NOMO-1 treated with DMSO at 0.1 percent for 48 hours (cell line): ENCODE measurements around the gene LUC7L3.
"Not testable (repeated sequence)": the region's sequence is repeated elsewhere in the genome, so short reads cannot be mapped to it uniquely, and the experiment has no call there.

Source experiments
- DNase-seq: peaks from one replicate; lab custom pipeline; 2025; ENCODE audit not compliant: unreplicated experiment; lab: John Stamatoyannopoulos, UW

LUC7L3 gene

GRCh38 chr17:50719144-50719923 lies at the start of gene LUC7L3:
Gene LUC7L3 (plus strand): TSS chr17:50719603. CDS start chr17:50719733, 130 bp downstream.
- DNase-seq, result peak; percentile 88

- no peak for DNase-seq
Measured at GRCh38 chr17:50672071-50672470, 47.3 kb upstream of the LUC7L3 start.

- DNase-seq, result no peak
Measured at GRCh38 chr17:50672831-50673551, 46.4 kb upstream of the LUC7L3 start.

GRCh38 chr17:50675190-50675589 lies 44.2 kb upstream of the LUC7L3 start:
- no peak for DNase-seq

- no peak for DNase-seq
Measured at GRCh38 chr17:50675627-50676026, 43.8 kb upstream of the LUC7L3 start.

GRCh38 chr17:50676065-50676975 lies 43.1 kb upstream of the LUC7L3 start:
- no peak for DNase-seq

GRCh38 chr17:50677851-50678375 lies 41.5 kb upstream of the LUC7L3 start:
- no peak for DNase-seq

- DNase-seq, result no peak
Measured at GRCh38 chr17:50679008-50679544, 40.3 kb upstream of the LUC7L3 start.

GRCh38 chr17:50680126-50680525 lies 39.3 kb upstream of the LUC7L3 start:
- no peak for DNase-seq

GRCh38 chr17:50680543-50681262 lies 38.7 kb upstream of the LUC7L3 start:
- not testable (repeated sequence) for DNase-seq

GRCh38 chr17:50681263-50682200 lies 37.9 kb upstream of the LUC7L3 start:
- DNase-seq, result peak; percentile 34

- DNase-seq, result no peak
Measured at GRCh38 chr17:50682441-50682840, 37.0 kb upstream of the LUC7L3 start.

- DNase-seq, result no peak
Measured at GRCh38 chr17:50682938-50683337, 36.5 kb upstream of the LUC7L3 start.

- no peak for DNase-seq
Measured at GRCh38 chr17:50683434-50684287, 35.7 kb upstream of the LUC7L3 start.

- no peak for DNase-seq
Measured at GRCh38 chr17:50684288-50684611, 35.2 kb upstream of the LUC7L3 start.

- no peak for DNase-seq
Measured at GRCh38 chr17:50684612-50685333, 34.6 kb upstream of the LUC7L3 start.

GRCh38 chr17:50685334-50685665 lies 34.1 kb upstream of the LUC7L3 start:
- no peak for DNase-seq
